Activated T-cell treated with anti-CD3 and anti-CD28 coated beads, Interleukin-2, amount 50 U/mL, for 24 hours (primary cell): ENCODE results near the gene SERPINB4.
"Not testable (repeated sequence)": the region's sequence is repeated elsewhere in the genome, so short reads cannot be mapped to it uniquely, and the experiment has no call there.

Experiments used
- DNase-seq: peaks from one replicate; pipeline ENCODE4 v3.0.0-alpha.2; 2020
- H3K27ac Mint-ChIP-seq: 2 replicates; pipeline ENCODE4 v1.8.0; 2020; ENCODE audit warnings: mild to moderate bottlenecking, mixed read lengths
- H3K27me3 Mint-ChIP-seq: 2 replicates; pipeline ENCODE4 v1.8.0; 2020; ENCODE audit warnings: mixed read lengths
- H3K36me3 Mint-ChIP-seq: 2 replicates; pipeline ENCODE4 v1.8.0; 2020; ENCODE audit warnings: low read depth, mixed read lengths
- H3K4me1 Mint-ChIP-seq: 2 replicates; pipeline ENCODE4 v1.8.0; 2020; ENCODE audit warnings: low read depth, mixed read lengths
- H3K4me3 Mint-ChIP-seq: 2 replicates; pipeline ENCODE4 v1.8.0; 2020; ENCODE audit warnings: mild to moderate bottlenecking, moderate library complexity, mixed read lengths
- H3K9me3 Mint-ChIP-seq: 2 replicates; pipeline ENCODE4 v1.8.0; 2020; ENCODE audit warnings: mixed read lengths

SERPINB4 gene

GRCh38 chr18:63644142-63644541 is at the start of gene SERPINB4:
Gene SERPINB4 (minus strand): TSS chr18:63644256. CDS start chr18:63643577, 679 bp downstream.
- DNase-seq, H3K4me3 Mint-ChIP-seq, H3K27ac Mint-ChIP-seq, H3K9me3 Mint-ChIP-seq, H3K27me3 Mint-ChIP-seq, H3K4me1 Mint-ChIP-seq, H3K36me3 Mint-ChIP-seq: not testable (repeated sequence)

DNA sequence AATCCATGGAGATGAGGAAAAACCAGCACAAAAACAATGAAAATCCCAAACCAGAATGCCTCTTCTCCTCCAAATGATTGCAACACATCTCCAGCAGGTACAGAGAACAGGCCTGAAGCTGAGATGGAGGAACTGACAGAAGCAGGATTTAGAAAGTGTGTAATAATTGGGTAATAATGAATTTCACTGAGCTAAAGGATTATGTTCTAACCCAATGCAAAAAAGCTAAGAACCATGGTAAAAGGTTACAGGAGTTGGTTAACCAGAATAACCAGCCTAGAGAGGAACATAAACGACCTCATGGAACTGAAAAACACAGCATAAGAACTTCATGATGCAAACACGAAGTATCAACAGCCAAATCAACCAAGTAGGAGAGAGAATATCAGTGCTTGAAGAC is 45.0 kb upstream of the SERPINB4 start:
- Mint-ChIP-seq H3K36me3 (no peaks in the 10 kb centered on the region), H3K4me1 (no peaks in the 10 kb centered on the region), H3K27me3 (no peaks in the 10 kb centered on the region), H3K27ac (no peak overlapping the region), H3K4me3 (no peak overlapping the region), H3K9me3 (peaks cover 6% of the 10 kb centered on the region)
- DNase-seq = no peak

GRCh38 chr18:63686871-63687270 is 42.8 kb upstream of the SERPINB4 start:
- Mint-ChIP-seq H3K27ac (no peak overlapping the region), H3K4me3 (no peak overlapping the region), H3K27me3 (no peaks in the 10 kb centered on the region), H3K4me1 (no peaks in the 10 kb centered on the region), H3K9me3 (peaks cover 6% of the 10 kb centered on the region), H3K36me3 (no peaks in the 10 kb centered on the region)
- no peak for DNase-seq

DNA sequence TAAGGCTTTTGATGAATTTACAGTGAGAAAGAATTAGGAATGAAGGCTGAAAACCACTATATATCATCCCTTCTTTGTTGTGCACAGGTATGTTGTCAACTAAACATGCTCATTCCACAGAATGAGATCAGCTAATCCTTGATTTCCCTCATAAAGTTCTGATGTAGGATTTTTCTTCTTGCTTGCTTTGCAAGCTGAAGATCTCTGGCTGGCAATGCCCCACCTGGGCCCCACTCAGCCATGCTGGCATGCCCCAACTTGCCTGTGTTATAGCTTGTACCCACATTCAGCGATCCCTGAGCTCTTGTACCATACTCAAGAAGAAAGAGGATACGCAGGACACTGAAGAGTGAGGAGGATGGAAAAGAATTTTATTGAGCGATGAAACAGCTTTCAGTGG is 40.7 kb upstream of the SERPINB4 start:
- no peak overlapping the region for H3K27ac Mint-ChIP-seq
- H3K4me3 Mint-ChIP-seq = no peak overlapping the region
- no peaks in the 10 kb centered on the region for H3K4me1 Mint-ChIP-seq
- DNase-seq = no peak
- no peaks in the 10 kb centered on the region for H3K36me3 Mint-ChIP-seq
- no peaks in the 10 kb centered on the region for H3K27me3 Mint-ChIP-seq
- H3K9me3 Mint-ChIP-seq = no peaks in the 10 kb centered on the region

GRCh38 chr18:63683890-63684289 is 39.8 kb upstream of the SERPINB4 start:
- Mint-ChIP-seq H3K4me1 (no peaks in the 10 kb centered on the region), H3K27me3 (no peaks in the 10 kb centered on the region), H3K4me3 (no peak overlapping the region), H3K36me3 (no peaks in the 10 kb centered on the region), H3K27ac (no peak overlapping the region), H3K9me3 (no peaks in the 10 kb centered on the region)
- no peak for DNase-seq

- Mint-ChIP-seq H3K4me1 (no peaks in the 10 kb centered on the region), H3K4me3 (no peak overlapping the region), H3K9me3 (no peaks in the 10 kb centered on the region), H3K27ac (no peak overlapping the region), H3K27me3 (no peaks in the 10 kb centered on the region), H3K36me3 (no peaks in the 10 kb centered on the region)
- DNase-seq = no peak
These were observed 39.1 kb upstream of the SERPINB4 start for GRCh38 chr18:63683152-63683551.

- Mint-ChIP-seq H3K27me3 (no peaks in the 10 kb centered on the region), H3K27ac (no peak overlapping the region), H3K36me3 (no peaks in the 10 kb centered on the region), H3K4me3 (no peak overlapping the region), H3K9me3 (no peaks in the 10 kb centered on the region), H3K4me1 (no peaks in the 10 kb centered on the region)
- DNase-seq = no peak
These were observed 37.6 kb upstream of the SERPINB4 start for GRCh38 chr18:63681449-63682340.

DNA sequence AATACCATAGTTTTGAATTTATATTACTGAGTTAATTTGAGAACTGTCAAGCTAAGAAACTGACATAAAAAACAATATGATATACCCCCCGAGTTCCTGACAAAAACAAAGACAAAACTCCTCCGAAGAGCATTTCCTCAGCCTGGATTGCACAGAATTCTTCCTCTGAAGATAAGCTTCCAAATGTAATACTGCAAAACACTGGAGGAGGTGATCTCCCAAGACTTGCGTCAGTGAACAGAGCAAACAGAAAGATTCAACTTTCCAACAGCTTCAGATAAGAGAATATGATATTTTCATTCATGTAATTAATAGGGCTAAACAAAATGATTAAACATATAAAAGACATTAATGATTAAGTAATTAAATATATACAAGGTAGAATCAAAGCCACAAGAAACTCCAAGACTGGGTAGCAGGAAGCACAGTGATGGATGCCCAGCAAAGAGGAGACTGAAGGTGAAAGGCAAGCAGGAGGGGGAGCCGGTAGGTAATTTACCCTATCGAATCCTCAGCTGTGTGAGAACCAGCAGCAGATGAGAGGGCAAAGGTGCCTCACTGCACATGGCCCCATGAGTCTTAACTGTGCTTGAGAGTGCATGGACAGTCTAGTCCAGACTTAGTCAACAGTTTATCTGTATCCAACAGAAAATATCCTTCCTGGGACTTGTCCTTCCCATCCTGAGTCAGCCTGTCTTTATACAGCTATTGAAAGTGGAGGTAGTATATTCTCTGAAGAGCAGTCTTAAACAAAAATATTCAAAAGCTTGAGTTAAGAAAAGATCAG is 36.0 kb upstream of the SERPINB4 start:
- no peak for DNase-seq
- Mint-ChIP-seq H3K4me1 (no peaks in the 10 kb centered on the region), H3K4me3 (no peak overlapping the region), H3K9me3 (no peaks in the 10 kb centered on the region), H3K27ac (no peak overlapping the region), H3K27me3 (no peaks in the 10 kb centered on the region), H3K36me3 (no peaks in the 10 kb centered on the region)

- H3K27ac Mint-ChIP-seq = no peak overlapping the region
- no peak for DNase-seq
- no peaks in the 10 kb centered on the region for H3K4me1 Mint-ChIP-seq
- H3K4me3 Mint-ChIP-seq = no peak overlapping the region
- no peaks in the 10 kb centered on the region for H3K27me3 Mint-ChIP-seq
- no peaks in the 10 kb centered on the region for H3K36me3 Mint-ChIP-seq
- no peaks in the 10 kb centered on the region for H3K9me3 Mint-ChIP-seq
These were observed 33.6 kb upstream of the SERPINB4 start for GRCh38 chr18:63677500-63678225.

GRCh38 chr18:63676526-63677323 is 32.7 kb upstream of the SERPINB4 start:
- Mint-ChIP-seq H3K9me3 (no peaks in the 10 kb centered on the region), H3K4me3 (no peak overlapping the region), H3K27ac (no peak overlapping the region), H3K36me3 (no peaks in the 10 kb centered on the region), H3K4me1 (no peaks in the 10 kb centered on the region), H3K27me3 (no peaks in the 10 kb centered on the region)
- DNase-seq = no peak

- Mint-ChIP-seq H3K27ac (no peak overlapping the region), H3K27me3 (no peaks in the 10 kb centered on the region), H3K4me1 (no peaks in the 10 kb centered on the region), H3K36me3 (no peaks in the 10 kb centered on the region), H3K9me3 (no peaks in the 10 kb centered on the region), H3K4me3 (no peak overlapping the region)
- DNase-seq = no peak
These were observed 20.5 kb upstream of the SERPINB4 start for GRCh38 chr18:63664571-63664970.

DNA sequence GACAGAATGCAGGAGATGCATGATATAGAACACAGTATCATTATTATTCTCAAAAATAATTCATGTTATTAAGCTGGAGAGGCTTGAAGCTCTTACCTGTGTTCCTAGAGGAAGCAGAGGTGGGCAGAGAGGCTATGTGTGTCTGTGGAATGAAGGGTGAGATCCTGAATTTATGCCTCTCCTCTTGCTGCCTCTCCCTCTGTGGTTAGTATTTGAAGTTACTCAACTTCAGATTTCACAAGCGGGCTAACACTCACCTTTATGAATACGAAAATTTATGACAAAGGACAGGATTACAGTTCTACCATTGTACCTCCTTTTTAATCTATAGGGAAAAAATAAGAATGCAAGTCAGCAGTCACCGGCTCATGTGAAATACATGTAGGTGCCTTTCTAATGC is 17.7 kb upstream of the SERPINB4 start, which contains the start of gene SERPINB3:
Gene SERPINB3 (minus strand): TSS at position 144 of the 400 bp plus-strand sequence. CDS start 677 bp downstream, outside the sequence.
- not testable (repeated sequence) for H3K4me1 Mint-ChIP-seq, DNase-seq, H3K9me3 Mint-ChIP-seq, H3K36me3 Mint-ChIP-seq, H3K27me3 Mint-ChIP-seq, H3K27ac Mint-ChIP-seq, H3K4me3 Mint-ChIP-seq

GRCh38 chr18:63658920-63659319 is 14.9 kb upstream of the SERPINB4 start:
- H3K4me3 Mint-ChIP-seq, H3K36me3 Mint-ChIP-seq: not testable (repeated sequence)

GRCh38 chr18:63650271-63650670 is 6.2 kb upstream of the SERPINB4 start:
- H3K27me3 Mint-ChIP-seq, H3K4me3 Mint-ChIP-seq, DNase-seq, H3K9me3 Mint-ChIP-seq, H3K4me1 Mint-ChIP-seq, H3K36me3 Mint-ChIP-seq, H3K27ac Mint-ChIP-seq: not testable (repeated sequence)

More at GRCh38 chr18:63658920-63659319, 14.9 kb upstream of the SERPINB4 start:
- H3K4me1 Mint-ChIP-seq, H3K27ac Mint-ChIP-seq, H3K27me3 Mint-ChIP-seq, DNase-seq, H3K9me3 Mint-ChIP-seq: not testable (repeated sequence)
